Skin epidermis (tissue), 12 donors: Measurements from ENCODE around the gene CTAGE8.
"Not testable (repeated sequence)": the region's sequence is repeated elsewhere in the genome, so short reads cannot be mapped to it uniquely, and the experiment has no call there.

Experiments
- H3K27ac ChIP-seq, 21 experiments: fragments of 200-600 bp; sonication (generic) in 11 of 21; one replicate each; pipeline ENCODE4 v1.5.0; 2020; ENCODE audit warnings: mild to moderate bottlenecking in 3 of 21, inconsistent platforms in 2 of 21, moderate library complexity in 2 of 21
- H3K4me3 ChIP-seq, 7 experiments: fragments of 200-600 bp; sonication (generic) in 2 of 7; one replicate each; pipeline ENCODE4 v1.5.0; 2020; ENCODE audit warnings: inconsistent platforms in 2 of 7, mild to moderate bottlenecking in 2 of 7, moderate library complexity in 1 of 7

Gene CTAGE8

DNA sequence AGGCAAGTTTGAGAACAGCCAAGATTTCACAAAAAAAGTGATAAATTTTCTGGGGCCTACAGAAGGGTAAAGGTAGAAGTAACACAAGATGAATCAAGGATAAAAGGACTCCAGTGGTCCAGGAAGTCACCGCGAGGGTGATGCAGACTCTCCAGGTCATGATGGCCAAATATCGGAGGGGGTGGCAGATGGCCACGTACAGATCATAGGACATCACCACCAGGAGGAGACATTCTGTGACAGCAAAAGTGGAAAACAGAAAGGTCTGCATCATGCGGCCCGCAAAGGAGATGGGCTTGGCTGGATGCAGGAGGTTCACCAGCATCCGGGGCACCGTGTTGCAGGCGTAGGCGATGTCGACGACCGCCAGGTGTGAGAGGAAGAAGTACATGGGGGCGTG, 10.0 kb downstream of the CTAGE8 start:
- H3K27ac ChIP-seq, H3K4me3 ChIP-seq: not testable (repeated sequence)

DNA sequence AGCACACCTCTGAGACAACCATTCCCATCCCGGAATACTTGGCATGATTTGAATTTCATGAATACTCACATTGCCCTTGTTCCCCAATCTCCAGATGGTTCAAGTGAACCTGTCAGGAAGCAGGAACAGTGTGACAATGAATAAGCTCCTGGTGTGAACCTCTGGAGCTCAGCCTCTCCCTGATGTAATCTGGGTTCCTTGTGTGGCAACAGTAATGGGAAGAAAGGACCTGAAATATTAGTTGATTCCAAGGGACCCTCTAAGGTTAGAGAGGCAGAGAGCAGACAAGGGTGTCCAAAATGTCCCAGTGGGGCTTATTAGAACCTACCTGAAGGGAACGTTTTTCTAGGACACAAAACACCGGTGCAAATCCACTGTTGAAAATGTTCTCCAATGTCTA, 13.0 kb downstream of the CTAGE8 start:
- Histone ChIP-seq H3K27ac (no peak overlapping the region), H3K4me3 (no peak overlapping the region)

DNA sequence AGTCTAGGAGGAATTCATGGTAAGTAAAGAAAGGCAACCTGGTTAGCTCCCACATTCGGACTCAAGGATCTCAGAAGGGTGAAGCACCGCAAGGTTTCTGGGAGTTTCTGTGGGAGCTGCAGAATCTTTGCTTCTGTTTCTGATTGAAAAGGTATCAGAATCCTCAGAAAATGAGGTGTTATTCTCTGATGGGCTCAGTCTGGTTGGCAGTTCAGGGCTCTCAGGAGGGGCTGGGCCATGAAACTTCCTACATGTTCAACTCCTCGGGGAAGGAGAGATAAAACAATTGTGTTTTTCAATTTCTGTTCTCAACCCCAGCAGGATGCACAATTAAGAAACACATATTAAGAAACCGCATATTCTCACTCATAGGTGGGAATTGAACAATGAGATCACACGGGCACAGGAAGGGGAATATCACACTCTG, 13.6 kb downstream of the CTAGE8 start:
- Histone ChIP-seq H3K4me3 (no peak overlapping the region), H3K27ac (no peak overlapping the region)

DNA sequence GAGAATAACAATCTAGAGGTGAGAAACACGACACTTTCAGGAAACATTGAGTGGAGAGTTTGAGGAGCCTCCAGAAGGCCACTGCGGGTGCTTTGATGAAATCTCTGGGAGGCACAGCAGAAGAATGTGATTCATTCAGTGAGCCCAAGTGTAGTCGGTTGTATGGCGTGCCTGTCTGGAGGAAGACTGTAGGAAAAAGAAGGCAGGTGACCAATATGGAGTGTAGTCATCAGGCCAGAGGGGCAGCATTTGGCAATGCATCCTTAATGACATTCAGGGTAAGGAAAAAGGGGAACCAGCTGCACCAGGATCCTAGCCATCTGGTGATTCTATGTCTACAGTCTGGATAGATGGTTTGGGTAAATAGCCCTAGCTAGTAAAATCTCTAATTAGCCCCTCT, 16.8 kb downstream of the CTAGE8 start:
- not testable (repeated sequence) for H3K4me3 ChIP-seq, H3K27ac ChIP-seq

DNA sequence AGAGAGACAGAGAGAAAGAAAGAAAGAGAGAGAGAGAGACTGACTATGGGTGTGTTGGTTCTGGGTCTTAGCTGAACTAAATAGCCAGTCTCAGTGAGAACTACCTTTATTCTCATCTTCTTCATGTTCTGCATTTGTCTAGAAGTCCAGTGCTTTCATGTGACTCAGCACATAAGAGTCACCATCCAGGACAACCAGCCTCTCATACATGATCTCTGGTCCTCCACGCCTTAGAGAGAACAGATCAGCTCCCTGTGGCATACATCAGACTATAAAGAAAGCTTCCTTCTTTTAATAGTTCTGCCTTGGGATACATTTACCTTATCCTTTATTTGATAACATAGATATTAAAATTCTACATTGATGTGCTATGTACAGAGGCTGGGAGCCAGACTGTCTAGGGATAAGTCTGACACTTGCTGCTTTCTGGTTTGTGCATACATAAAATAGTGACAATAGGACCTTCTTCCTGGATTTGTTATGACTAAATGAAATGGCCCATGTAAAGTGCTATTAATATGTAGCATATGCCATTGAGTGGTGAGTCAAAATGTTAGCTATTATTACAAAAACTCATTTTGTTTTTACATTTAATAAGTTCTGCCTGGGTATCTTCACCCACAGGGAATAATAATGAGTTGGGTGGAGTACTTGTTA, 21.3 kb downstream of the CTAGE8 start:
- not testable (repeated sequence) for H3K4me3 ChIP-seq, H3K27ac ChIP-seq

DNA sequence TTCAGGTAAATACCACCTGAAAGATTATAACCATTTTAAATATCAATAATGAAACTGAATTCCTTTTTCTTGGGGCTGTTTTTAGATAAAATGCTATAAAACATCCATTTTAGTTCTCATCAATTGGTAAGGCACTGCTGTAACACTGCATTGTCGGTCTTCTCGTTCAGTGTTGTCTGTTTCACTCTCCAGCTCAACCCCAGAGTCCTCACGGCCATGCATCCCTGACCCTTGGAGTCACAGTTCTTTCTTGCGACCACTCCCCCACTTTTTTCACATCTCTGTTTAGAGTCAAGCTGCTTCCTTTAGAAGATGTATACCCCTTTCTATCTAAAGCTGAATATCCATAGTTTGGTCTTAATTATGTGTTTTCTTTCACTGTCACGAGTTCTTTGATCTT, 22.1 kb downstream of the CTAGE8 start:
- H3K4me3 ChIP-seq, H3K27ac ChIP-seq: not testable (repeated sequence)

DNA sequence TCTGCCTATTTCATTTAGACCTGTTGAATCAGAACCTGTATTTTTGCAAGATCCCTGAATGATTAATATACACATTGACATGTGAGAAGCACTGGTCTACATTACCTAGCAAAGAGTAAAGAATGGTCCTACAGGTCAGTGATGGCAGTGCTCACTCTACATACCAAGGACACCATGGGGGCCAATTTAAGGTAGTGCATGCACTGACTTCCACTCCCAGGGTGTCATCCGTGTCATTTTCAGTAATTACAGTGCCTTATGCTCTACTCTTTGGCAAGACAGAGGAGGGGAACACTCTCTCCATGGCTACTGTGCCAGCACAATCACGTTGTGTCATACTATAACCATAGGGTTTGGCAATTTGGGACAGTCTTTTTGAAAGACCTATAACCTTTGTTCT, 23.7 kb downstream of the CTAGE8 start:
- H3K27ac ChIP-seq, H3K4me3 ChIP-seq: not testable (repeated sequence)

DNA sequence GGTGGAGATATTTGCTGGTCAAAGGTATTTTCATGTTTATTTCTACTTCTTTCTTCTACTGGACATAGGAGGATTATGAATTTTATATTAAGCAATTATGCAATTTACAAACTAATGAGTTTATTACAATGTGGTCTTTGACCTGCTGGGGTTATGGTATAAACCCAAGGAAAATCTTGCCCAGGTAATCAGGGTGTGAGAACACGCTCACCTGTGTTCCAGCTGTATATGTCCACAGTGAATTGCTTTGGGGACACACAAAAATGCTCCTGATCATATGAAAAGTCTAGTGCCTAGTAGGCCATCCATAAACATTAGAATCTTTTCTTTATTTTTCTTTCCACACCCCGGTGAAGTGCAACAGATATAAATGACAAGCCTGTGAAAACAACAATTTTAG, 29.7 kb downstream of the CTAGE8 start, which contains the start of gene OR2A42:
Gene OR2A42, minus strand, starts transcription at position 241 of the 400 bp plus-strand sequence. CDS start 6,762 bp downstream, outside the sequence.
- H3K4me3 ChIP-seq, H3K27ac ChIP-seq: not testable (repeated sequence)

DNA sequence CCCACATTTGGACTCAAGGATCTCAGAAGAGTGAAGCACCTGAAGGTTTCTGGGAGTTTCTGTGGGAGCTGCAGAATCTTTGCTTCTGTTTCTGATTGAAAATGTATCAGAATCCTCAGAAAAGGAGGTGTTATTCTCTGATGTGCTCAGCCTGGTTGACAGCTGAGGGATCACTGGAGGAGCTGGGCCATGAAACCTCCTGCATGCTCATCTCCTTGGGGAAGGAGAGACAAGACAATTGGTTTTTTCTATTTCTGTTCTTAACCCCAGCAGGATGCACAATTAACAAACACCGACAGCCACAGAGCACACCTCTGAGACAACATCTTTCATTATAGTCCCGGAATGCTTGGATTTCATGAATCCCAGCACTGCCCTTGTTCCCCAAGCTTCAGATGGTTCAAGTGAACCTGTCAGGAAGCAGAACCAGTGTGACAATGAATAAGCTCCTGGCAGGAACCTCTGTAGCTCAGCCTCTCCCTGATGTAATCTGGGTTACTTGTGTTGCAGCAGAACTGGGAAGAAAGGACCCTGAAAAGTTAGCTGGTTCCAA, 30.5 kb downstream of the CTAGE8 start:
- H3K4me3 ChIP-seq, H3K27ac ChIP-seq: not testable (repeated sequence)

DNA sequence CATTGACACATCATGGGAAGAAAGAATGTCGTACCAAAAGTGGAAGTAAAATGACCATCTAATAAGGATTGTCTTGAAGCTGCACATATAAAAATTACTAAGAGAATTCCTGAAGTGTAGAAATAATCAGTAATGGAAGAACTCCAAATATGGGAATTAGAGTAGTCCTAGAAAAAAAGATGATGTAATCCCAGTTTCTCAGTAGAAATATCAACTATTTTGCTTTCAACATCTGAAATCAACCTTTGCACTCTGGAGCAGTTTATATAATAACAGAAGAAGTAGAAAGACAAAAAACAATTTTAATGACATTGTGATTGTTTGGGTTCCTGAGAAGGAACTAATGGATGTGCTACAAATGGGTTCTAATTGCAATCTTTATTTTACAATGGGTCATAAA, 36.0 kb downstream of the CTAGE8 start:
- H3K4me3 ChIP-seq, H3K27ac ChIP-seq: not testable (repeated sequence)

DNA sequence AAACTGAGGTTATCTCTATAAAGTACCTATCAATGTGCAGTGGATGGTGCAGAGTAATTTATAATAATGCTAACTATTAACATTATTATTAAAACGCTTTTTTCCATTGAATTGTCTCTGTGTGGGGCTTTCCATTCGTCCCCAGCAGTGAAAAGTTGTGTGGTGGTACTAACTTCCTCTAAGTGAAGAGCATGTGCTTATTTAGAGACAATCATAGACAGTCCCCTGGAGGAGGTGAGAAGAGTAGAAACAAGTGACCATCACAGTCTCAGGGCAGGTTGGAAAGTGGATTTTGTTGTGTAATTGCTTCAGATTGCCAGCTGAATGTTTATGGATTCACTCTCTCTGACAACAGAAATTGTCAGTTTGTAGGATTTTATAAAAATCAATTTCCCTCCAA, 38.1 kb downstream of the CTAGE8 start:
- not testable (repeated sequence) for H3K27ac ChIP-seq, H3K4me3 ChIP-seq

DNA sequence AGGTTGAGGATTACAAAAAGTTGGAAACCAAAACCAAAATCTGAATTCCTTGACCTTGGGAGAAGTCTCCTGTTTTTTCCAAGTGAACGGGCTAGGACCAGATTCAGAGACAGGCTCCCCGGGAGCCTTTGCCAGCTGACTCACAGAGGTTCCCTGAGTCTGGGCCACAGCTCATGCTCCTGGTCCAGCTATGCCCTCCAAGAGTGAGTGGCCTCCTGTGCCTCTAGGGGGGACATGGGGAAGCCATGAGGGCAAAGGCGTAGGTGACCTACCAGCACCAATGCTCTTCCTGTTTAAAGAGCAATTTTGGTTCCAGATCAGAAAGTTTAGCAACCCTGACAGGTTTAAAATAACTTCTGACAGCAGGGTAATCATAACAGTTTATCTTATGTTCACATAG, 40.3 kb downstream of the CTAGE8 start:
- H3K27ac ChIP-seq, H3K4me3 ChIP-seq: not testable (repeated sequence)

DNA sequence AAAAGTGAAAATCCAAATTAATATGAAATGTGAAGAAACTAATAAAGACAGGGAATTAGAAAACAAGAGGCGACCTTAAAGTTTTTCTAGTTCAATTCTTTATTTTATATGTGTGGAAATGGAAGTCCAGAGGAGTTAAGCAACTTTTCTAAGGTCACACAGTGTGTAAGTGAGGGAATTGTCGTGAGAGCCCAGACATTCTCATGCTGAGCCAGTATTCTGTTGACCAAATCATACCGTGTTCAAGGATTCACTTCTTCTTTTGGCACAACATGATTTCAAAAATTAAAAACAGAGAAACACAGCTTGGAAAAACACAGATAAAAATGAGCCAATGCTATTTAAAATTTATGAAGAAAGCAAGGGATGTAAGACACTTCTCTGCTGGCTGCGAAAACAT, 42.2 kb downstream of the CTAGE8 start:
- H3K27ac ChIP-seq, H3K4me3 ChIP-seq: not testable (repeated sequence)

DNA sequence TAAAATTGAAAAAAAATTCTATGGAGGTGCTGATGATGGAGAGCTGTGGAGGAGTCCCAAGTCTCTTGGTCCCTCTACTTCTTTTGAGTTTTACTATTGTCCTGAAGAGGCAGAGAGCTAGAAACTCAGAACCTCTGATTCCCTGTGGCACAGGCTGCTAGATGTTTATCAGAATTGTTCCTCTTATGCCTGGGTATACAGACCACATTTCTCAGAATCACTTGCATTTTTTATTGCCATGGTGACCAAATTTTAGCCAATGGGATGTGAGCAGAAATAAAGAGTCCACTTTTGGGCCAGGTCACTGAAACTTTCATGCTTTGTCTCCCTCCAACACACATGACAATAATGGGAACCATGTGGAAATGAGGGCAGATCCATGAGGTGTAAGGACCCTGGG, 45.4 kb downstream of the CTAGE8 start:
- H3K4me3 ChIP-seq, H3K27ac ChIP-seq: not testable (repeated sequence)

DNA sequence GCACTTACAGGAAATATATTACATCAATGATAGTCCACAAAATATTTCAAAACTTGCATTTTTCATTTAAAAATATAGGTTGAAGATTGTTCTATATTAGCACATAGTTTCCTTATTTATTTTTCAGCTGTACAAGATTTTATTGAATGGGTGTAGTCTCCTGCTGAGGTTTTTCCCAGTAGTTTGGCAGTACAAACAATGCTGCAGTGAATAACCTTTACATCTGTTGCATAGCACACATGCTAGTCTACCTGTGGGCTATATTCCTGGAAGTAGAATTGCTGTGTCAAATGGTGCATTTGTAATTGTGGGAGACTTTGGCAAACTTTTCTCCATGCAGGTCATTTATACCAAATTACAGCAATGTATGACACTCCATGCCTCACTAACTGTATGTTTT, 48.6 kb downstream of the CTAGE8 start:
- H3K4me3 ChIP-seq, H3K27ac ChIP-seq: not testable (repeated sequence)

DNA sequence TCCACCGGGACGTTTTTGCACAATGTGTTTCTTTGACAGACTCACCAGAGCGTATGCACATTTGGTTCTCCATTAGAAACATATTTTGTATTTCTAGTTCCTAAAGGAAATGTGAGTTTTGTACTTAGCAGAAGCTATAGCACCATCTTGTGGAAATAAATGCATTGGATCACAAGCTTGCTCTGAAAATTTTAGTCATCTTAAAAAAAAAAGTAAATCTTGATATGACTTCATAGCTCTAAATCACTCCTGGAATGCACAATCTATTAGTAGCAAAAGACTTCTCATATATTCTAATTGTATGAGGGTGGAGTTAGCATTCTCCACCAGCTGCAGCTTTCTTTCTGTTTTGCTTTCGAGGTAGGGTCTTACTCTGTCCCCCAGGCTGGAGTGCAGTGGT, 49.9 kb downstream of the CTAGE8 start:
- H3K27ac ChIP-seq, H3K4me3 ChIP-seq: not testable (repeated sequence)

DNA sequence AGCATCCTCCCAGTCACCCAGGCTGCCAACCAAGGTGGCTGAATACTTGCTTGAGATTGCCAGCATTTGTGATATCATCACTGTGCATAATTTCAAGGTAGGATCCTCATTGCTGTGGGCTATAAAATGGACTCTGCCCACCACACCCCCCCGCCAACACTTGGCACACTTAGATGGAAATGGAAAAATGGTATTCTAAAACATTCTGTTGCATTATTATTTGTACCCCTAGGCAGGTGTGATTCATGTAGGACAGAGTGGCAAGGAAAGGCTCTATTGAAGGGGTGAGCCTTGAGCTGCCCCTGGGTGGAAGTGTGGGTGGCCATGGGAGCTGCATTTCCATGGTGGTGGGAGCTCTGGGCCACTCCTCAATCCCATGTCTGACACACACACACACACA, 50.5 kb downstream of the CTAGE8 start:
- not testable (repeated sequence) for H3K27ac ChIP-seq

DNA sequence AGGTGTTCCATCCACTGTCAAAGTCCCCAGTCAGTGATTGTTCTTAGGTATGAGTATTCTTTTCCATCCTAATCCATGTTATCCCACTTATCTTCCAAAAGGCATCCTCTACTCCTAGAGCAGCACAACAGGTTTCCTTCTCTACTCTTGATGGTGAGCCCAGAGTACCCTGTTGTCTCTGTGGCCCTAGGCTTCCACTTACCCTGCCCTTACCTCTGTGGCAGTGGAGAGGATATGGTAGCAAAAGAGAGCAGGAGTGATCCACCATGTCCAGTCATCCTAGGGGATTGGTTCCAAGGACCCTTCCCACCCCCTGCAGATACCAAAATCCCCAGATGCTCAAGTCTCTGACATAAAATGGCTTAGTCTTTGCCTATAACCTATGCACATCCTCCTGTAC, 51.9 kb downstream of the CTAGE8 start:
- H3K27ac ChIP-seq, H3K4me3 ChIP-seq: not testable (repeated sequence)

More for the DNA sequence above, 50.5 kb downstream of the CTAGE8 start:
- not testable (repeated sequence) for H3K4me3 ChIP-seq
